Activated gamma-delta T cell treated with Interleukin-2 at 50 U/mL for 16 hours (primary cell): Measurements from ENCODE around the gene MAP7.
"Not testable (repeated sequence)": the region's sequence is repeated elsewhere in the genome, so short reads cannot be mapped to it uniquely, and the experiment has no call there.

Source experiments
- DNase-seq: peaks from one replicate; pipeline ENCODE4 v3.0.0-alpha.2; 2020

The MAP7 gene

GRCh38 chr6:136331461-136331860, 218.8 kb downstream of the MAP7 start:
- no peak for DNase-seq

- no peak for DNase-seq
Measured at GRCh38 chr6:136330634-136331033, 219.6 kb downstream of the MAP7 start.

GRCh38 chr6:136326038-136326553, 224.1 kb downstream of the MAP7 start:
- DNase-seq: no peak

- DNase-seq: no peak
Measured at GRCh38 chr6:136324686-136325380, 225.4 kb downstream of the MAP7 start.

- DNase-seq: no peak
Measured at GRCh38 chr6:136323431-136324112, 226.7 kb downstream of the MAP7 start.

GRCh38 chr6:136319732-136320131, 230.5 kb downstream of the MAP7 start:
- no peak for DNase-seq

- DNase-seq: no peak
Measured at GRCh38 chr6:136318676-136319075, 231.5 kb downstream of the MAP7 start.

GRCh38 chr6:136317971-136318370, 232.3 kb downstream of the MAP7 start:
- no peak for DNase-seq

GRCh38 chr6:136317021-136317694, 233.1 kb downstream of the MAP7 start:
- DNase-seq: peak; percentile 57

- no peak for DNase-seq
Measured at GRCh38 chr6:136315594-136315993, 234.6 kb downstream of the MAP7 start.

GRCh38 chr6:136312975-136313374, 237.2 kb downstream of the MAP7 start:
- no peak for DNase-seq

GRCh38 chr6:136309729-136310311, 240.4 kb downstream of the MAP7 start:
- DNase-seq: no peak

- DNase-seq: no peak
Measured at GRCh38 chr6:136309171-136309570, 241.1 kb downstream of the MAP7 start.

GRCh38 chr6:136308469-136308868, 241.8 kb downstream of the MAP7 start:
- DNase-seq: not testable (repeated sequence)

- DNase-seq: no peak
Measured at GRCh38 chr6:136307351-136307750, 242.9 kb downstream of the MAP7 start.

GRCh38 chr6:136306466-136306865, 243.8 kb downstream of the MAP7 start:
- no peak for DNase-seq

GRCh38 chr6:136304410-136304809, 245.8 kb downstream of the MAP7 start:
- DNase-seq: no peak

GRCh38 chr6:136303516-136303915, 246.7 kb downstream of the MAP7 start:
- no peak for DNase-seq

- no peak for DNase-seq
Measured at GRCh38 chr6:136294621-136295020, 255.6 kb downstream of the MAP7 start.
